GM18507 (cell line): ENCODE measurements around the gene SETD7.
A peak's percentile ranks its signal among the peaks of the same experiment; 100 is the strongest.

Experiments used
- DNase-seq: peaks from one replicate; pipeline ENCODE4 v3.0.0; 2011; ENCODE audit warnings: low read depth; ENCODE audit not compliant: insufficient read length; ENCODE audit errors: extremely low spot score
- FAIRE-seq: peaks from 2 replicates; lab custom pipeline; 2011; peaks lifted over from hg19 to GRCh38; lab: Jason Lieb, UNC

Gene SETD7

DNA sequence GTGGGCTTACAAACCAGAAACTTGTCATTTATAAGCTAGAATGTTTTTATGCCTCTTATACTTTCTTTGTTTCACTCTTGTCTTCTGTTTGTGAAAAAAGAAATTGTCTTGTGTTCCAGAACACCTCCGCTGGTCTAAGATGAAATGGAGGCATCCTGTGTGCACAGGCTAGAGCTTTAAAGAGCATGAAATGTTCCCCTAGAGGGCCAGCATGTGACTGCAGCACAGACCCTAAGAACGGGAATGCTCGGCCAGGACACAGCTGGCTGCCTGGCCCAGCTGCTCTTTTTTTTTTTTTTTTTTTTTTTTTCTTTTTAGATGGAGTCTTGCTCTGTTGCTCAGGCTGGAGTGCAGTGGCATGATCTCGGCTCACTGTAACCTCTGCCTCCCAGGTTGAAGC lies 33.6 kb downstream of the SETD7 start:
- FAIRE-seq = no peak
- no peak for DNase-seq

GRCh38 chr4:139521754-139522401 lies 34.1 kb downstream of the SETD7 start:
- FAIRE-seq (peak; percentile 66), DNase-seq (no peak)

- DNase-seq (no peak), FAIRE-seq (no peak)
Observed at GRCh38 chr4:139515531-139515958, 40.5 kb downstream of the SETD7 start.

DNA sequence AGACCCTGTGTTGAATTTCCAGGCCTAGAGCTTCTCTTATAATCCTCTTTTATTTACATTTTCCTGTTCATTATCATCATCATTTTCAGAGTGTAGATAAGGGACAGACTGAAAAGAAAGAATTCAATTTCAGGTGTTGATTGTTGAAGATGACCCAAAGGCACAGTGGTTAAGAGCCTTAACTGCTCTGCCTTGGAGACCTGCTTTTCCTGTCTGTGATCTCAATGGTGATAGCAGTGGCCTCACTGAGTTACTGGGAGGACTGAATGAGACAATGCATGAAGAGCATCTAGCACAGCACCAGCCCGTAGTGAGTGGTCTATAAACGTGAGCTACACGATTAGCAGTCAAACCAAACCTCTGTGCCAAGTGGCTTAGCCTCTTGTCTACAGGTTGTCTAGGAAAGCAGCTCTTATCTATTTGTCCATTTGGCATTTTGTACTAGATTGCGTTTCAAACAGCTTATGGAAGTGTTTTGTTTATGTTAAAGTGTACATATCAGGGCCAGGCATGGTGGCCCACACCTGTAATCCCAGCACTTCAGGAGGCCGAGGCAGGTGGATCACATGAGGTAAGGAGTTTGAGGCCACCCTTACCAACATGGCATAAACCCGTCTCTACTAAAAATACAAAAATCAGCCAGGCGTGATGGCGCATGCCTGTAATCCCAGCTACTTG lies 41.5 kb downstream of the SETD7 start:
- no peak for FAIRE-seq
- DNase-seq = no peak

DNA sequence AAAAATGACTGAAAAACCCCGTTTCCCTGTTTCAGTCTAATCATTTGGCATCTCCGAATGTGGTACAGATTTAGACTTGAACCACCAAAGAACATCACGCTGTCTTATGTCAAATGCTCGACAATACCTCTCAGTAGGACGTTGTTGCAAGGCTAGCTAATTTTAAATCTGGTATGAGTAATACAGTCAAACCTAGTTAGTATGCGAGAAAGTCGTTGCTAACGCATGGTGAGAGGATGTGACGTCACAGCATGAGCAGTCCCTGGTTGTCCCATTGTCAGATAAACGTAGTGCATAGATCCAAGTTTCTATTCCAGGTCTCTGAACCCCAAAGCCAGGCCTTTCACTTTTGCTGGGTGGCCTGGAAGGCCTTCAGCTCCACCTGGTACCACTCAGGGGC lies 44.7 kb downstream of the SETD7 start:
- no peak for FAIRE-seq
- DNase-seq = no peak

GRCh38 chr4:139509727-139510410 lies 46.1 kb downstream of the SETD7 start:
- FAIRE-seq = no peak
- no peak for DNase-seq

DNA sequence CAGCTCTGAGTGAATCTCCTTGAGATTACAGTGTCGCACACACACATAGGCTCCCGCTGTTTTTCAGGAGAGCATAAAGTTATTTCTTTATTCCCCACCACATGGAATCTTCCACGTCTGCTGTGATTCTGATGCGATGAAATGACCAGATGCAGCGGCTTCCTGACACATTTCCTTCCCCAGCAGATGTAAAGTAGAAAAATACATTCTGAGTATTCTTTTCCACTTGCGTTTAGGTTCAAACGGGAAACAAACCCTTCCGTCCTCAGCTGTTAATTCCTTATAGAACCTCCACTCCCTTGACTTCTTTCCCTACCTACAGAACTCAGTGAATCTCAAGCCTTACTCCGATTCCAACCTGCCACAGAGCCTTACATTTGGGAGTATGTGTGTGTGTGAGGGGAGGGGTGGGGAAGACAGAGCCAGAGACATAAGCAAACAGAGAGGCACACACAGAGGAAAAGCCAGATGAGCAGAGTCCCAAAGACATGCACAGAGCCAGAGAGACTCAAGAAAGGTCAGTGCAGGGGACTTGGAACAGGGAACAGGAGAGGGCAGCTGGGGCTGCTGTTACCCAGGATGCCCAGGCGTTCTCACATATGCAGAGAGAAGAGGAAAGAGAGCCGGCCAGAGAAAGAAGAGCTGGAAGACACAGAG lies 47.3 kb downstream of the SETD7 start:
- no peak for FAIRE-seq
- DNase-seq = no peak

- no peak for FAIRE-seq
Observed at GRCh38 chr4:139506774-139507173, 49.2 kb downstream of the SETD7 start.

GRCh38 chr4:139503622-139504166 lies 52.3 kb downstream of the SETD7 start:
- no peak for FAIRE-seq
- no peak for DNase-seq

More at GRCh38 chr4:139506774-139507173, 49.2 kb downstream of the SETD7 start:
- DNase-seq = no peak

- DNase-seq (no peak), FAIRE-seq (no peak)
Observed at GRCh38 chr4:139501927-139502899, 53.8 kb downstream of the SETD7 start.

- no peak for DNase-seq
- FAIRE-seq = no peak
Observed at GRCh38 chr4:139501527-139501926, 54.5 kb downstream of the SETD7 start.

GRCh38 chr4:139501117-139501516 lies 54.9 kb downstream of the SETD7 start:
- DNase-seq = no peak

GRCh38 chr4:139499186-139499585 lies 56.8 kb downstream of the SETD7 start:
- DNase-seq (no peak), FAIRE-seq (no peak)

More at GRCh38 chr4:139501117-139501516, 54.9 kb downstream of the SETD7 start:
- no peak for FAIRE-seq

- FAIRE-seq (no peak), DNase-seq (no peak)
Observed at GRCh38 chr4:139493176-139493575, 62.8 kb downstream of the SETD7 start.

- FAIRE-seq (no peak), DNase-seq (no peak)
Observed at GRCh38 chr4:139492429-139492828, 63.6 kb downstream of the SETD7 start.

DNA sequence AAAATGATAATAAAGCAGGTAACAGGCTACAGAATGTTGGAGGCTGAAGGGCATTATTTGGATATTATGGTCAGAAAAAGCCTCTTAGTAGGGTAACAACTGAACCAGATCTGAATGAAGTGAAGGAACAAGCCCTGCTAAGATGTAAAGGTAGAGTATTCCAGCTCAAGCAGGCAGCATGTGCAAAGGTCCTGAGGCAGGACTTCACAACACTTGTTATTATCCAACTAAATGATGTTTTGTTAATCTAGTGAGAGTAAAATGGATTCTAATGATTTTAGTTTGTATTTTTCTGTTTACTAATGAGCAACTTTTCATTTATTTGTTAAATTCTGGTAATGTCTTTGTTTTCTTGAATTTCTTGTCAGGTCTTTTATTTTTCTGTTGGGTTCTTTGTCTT lies 66.4 kb downstream of the SETD7 start:
- DNase-seq = no peak

GRCh38 chr4:139488442-139488841 lies 67.6 kb downstream of the SETD7 start:
- FAIRE-seq = no peak

More for the DNA sequence above, 66.4 kb downstream of the SETD7 start:
- FAIRE-seq = no peak

GRCh38 chr4:139484783-139485311 lies 71.2 kb downstream of the SETD7 start:
- no peak for DNase-seq

More at GRCh38 chr4:139488442-139488841, 67.6 kb downstream of the SETD7 start:
- DNase-seq = no peak

More at GRCh38 chr4:139484783-139485311, 71.2 kb downstream of the SETD7 start:
- FAIRE-seq = no peak
